ENCODE results near the gene ETS1. TPM values are rescaled to one million over a fixed set of nuclear protein-coding genes. Genes with fewer than 3 reads are reported as not detected.

The ETS1 gene
- total RNA-seq, 2 donors from 2014 or later = 15.2 to 30.0 TPM

DNA sequence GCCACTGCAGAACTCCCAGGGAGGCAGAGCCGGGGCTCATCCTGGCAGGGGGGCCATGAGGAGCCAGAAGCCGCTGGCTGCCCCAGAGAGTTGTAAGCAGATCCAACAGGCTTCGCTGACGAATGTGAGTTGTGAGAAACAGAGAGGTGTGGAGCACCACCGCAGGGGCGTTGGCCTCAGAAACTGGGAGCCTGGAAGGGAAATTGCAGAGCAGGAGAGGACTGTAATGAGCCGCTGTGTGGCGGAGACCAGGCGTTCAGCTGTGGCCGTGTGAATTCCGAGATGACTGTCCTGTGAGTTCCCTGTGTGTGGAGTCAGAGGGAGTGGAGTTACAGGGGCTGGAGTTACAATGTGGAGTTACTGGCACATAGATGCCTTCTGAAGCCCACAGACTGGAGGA is 27.7 kb upstream of the ETS1 start:
- no peaks in the 10 kb centered on the region for H3K9me3 ChIP-seq
- DNase-seq (ENCODE audit: low spot score) = no peak
- intact Hi-C loops (cut with DNase I) = no loop called here
- H3K36me3 ChIP-seq = no peaks in the 10 kb centered on the region
- H3K4me3 ChIP-seq = no peak overlapping the region
- no peaks in the 10 kb centered on the region for H3K27me3 ChIP-seq (replicated peaks; ENCODE audit: insufficient read depth)
- H3K4me1 ChIP-seq (replicated peaks) = no peaks in the 10 kb centered on the region
- WGBS = 81% methylated on average over 11 of the region's 11 CpGs
- TF ChIP-seq CTCF (IDR thresholded peaks at IDR 0.05) = no peak
- TF ChIP-seq POLR2A (IDR thresholded peaks at IDR 0.05) = no peak
- no peak for TF ChIP-seq POLR2AphosphoS5 (IDR thresholded peaks at IDR 0.05)
- no peak overlapping the region for H3K27ac ChIP-seq

- Histone ChIP-seq H3K36me3 (no peaks in the 10 kb centered on the region), H3K27me3 (replicated peaks; ENCODE audit: insufficient read depth) (no peaks in the 10 kb centered on the region), H3K27ac (no peak overlapping the region), H3K4me1 (replicated peaks) (no peaks in the 10 kb centered on the region), H3K4me3 (no peak overlapping the region), H3K9me3 (no peaks in the 10 kb centered on the region)
- TF ChIP-seq CTCF (IDR thresholded peaks at IDR 0.05) (no peak), POLR2A (IDR thresholded peaks at IDR 0.05) (no peak), POLR2AphosphoS5 (IDR thresholded peaks at IDR 0.05) (no peak)
- intact Hi-C loops (cut with DNase I) = no loop called here
- DNase-seq (ENCODE audit: low spot score) = no peak
- WGBS = 96% methylated on average over 5 of the region's 6 CpGs
These were observed 26.7 kb upstream of the ETS1 start for GRCh38 chr11:128614026-128614425.

- no peak for DNase-seq (ENCODE audit: low spot score)
- no peaks in the 10 kb centered on the region for H3K4me1 ChIP-seq (replicated peaks)
- no peaks in the 10 kb centered on the region for H3K27me3 ChIP-seq (replicated peaks; ENCODE audit: insufficient read depth)
- intact Hi-C loops (cut with DNase I) = no loop called here
- no peak overlapping the region for H3K27ac ChIP-seq
- no peak overlapping the region for H3K4me3 ChIP-seq
- TF ChIP-seq POLR2A (IDR thresholded peaks at IDR 0.05) (no peak), POLR2AphosphoS5 (IDR thresholded peaks at IDR 0.05) (no peak), CTCF (IDR thresholded peaks at IDR 0.05) (no peak)
- 92% methylated on average over 8 of the region's 8 CpGs for WGBS
- H3K9me3 ChIP-seq = no peaks in the 10 kb centered on the region
- H3K36me3 ChIP-seq = no peaks in the 10 kb centered on the region
These were observed 26.1 kb upstream of the ETS1 start for GRCh38 chr11:128613300-128613995.

- DNase-seq (ENCODE audit: low spot score) = no peak
- no peak overlapping the region for H3K27ac ChIP-seq
- H3K36me3 ChIP-seq = no peaks in the 10 kb centered on the region
- TF ChIP-seq CTCF (IDR thresholded peaks at IDR 0.05) (no peak), POLR2A (IDR thresholded peaks at IDR 0.05) (no peak), POLR2AphosphoS5 (IDR thresholded peaks at IDR 0.05) (no peak)
- H3K27me3 ChIP-seq (replicated peaks; ENCODE audit: insufficient read depth) = no peaks in the 10 kb centered on the region
- H3K9me3 ChIP-seq = no peaks in the 10 kb centered on the region
- intact Hi-C loops (cut with DNase I) = no loop called here
- 59% methylated on average over 18 of the region's 18 CpGs for WGBS
- no peak overlapping the region for H3K4me3 ChIP-seq
- no peaks in the 10 kb centered on the region for H3K4me1 ChIP-seq (replicated peaks)
These were observed 23.6 kb upstream of the ETS1 start for GRCh38 chr11:128610721-128611617.

Data from prostate gland (tissue), 2 donors.